MCF 10A (cell line): Measurements from ENCODE around the gene KRT71. TPM values are rescaled to one million over a fixed set of nuclear protein-coding genes. Genes with fewer than 3 reads are reported as not detected.

Source experiments
- BruUV-seq: library from RNA; stranded (reverse); fragments of 400-500 nt; replicated peaks from 2 replicates; lab custom pipeline; 2021; lab: Mats Ljungman, UMichigan
- CTCF ChIA-PET: fragments of 300-600 bp; sonication (Branson Sonifier 250); formaldehyde crosslinking; extraction: SDS; loops from one replicate; lab custom pipeline; 2021; ENCODE audit warnings: antibody characterized with exemption, inconsistent platforms; lab: Yijun Ruan, JAX
- POLR2A ChIA-PET: fragments of 300-600, 350-650 bp; sonication (Branson Sonifier 250); formaldehyde crosslinking; extraction: SDS; loops from one replicate; lab custom pipeline; 2020; ENCODE audit warnings: antibody characterized with exemption, inconsistent platforms; lab: Yijun Ruan, JAX
- DNase-seq: peaks from one replicate; pipeline ENCODE4 v3.0.0-alpha.2; 2018; ENCODE audit not compliant: unreplicated experiment
- H3K27ac Mint-ChIP-seq: one replicate; pipeline ENCODE4 v1.8.0; 2022; ENCODE audit warnings: mild to moderate bottlenecking, low read depth, mixed read lengths; ENCODE audit not compliant: unreplicated experiment
- H3K27me3 Mint-ChIP-seq: one replicate; pipeline ENCODE4 v1.8.0; 2022; ENCODE audit warnings: mixed read lengths; ENCODE audit not compliant: insufficient read depth, unreplicated experiment
- H3K36me3 Mint-ChIP-seq: one replicate; pipeline ENCODE4 v1.8.0; 2022; ENCODE audit warnings: mild to moderate bottlenecking, moderate library complexity, mixed read lengths; ENCODE audit not compliant: insufficient read depth, unreplicated experiment
- H3K4me1 Mint-ChIP-seq: one replicate; pipeline ENCODE4 v1.8.0; 2022; ENCODE audit warnings: mixed read lengths; ENCODE audit not compliant: insufficient read depth, unreplicated experiment
- H3K4me3 Mint-ChIP-seq: one replicate; pipeline ENCODE4 v1.8.0; 2022; ENCODE audit warnings: mild to moderate bottlenecking, moderate library complexity, mixed read lengths; ENCODE audit not compliant: unreplicated experiment
- H3K9me3 Mint-ChIP-seq: one replicate; pipeline ENCODE4 v1.8.0; 2022; ENCODE audit warnings: mixed read lengths; ENCODE audit not compliant: unreplicated experiment
- intact Hi-C: fragments of 100-400 bp; cut with micrococcal nuclease; formaldehyde crosslinking; loops from 2 replicates; pipeline ENCODE4 v1.14.1; 2022
- total RNA-seq: library from RNA; stranded (reverse); gene quantifications from 2 replicates; pipeline ENCODE4 v1.2.3, GENCODE V29; 2022
- TF ChIP-seq, protein P1 (sequence below): fragments of 200-600 bp; IDR thresholded peaks from one replicate; pipeline ENCODE4 v1.8.0; 2022; ENCODE audit warnings: antibody characterized with exemption, mild to moderate bottlenecking; ENCODE audit not compliant: unreplicated experiment

The KRT71 gene
- total RNA-seq, 1 experiment from 2014 or later = not detected

DNA sequence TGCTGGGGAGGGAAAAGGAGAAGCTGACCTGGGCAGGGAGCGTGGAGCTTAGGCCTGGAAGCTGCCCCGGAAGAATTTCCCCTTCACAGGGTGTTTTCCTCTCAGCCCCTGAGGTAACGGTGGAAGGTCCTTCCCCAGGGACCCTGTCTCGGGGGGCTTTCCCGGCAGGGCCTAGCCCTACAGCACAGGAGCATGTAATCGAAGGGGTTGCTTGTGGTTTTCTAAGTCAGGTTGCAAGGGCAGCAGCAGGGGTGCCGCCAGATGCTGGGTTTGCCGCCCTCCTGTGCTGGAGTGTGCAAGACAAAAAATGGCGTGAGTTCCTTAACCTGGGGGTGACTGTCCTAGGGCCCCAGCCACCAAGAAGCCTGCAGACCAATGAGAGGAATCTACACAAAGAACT lies 22.3 kb upstream of the KRT71 start:
- CTCF ChIA-PET = interaction anchor here (0.6 to 1.4 kb wide), 6 partner anchors 262 to 405 kb away, joined by 3 to 4 read pairs (median 3); no protein-coding TSS in a partner anchor

DNA sequence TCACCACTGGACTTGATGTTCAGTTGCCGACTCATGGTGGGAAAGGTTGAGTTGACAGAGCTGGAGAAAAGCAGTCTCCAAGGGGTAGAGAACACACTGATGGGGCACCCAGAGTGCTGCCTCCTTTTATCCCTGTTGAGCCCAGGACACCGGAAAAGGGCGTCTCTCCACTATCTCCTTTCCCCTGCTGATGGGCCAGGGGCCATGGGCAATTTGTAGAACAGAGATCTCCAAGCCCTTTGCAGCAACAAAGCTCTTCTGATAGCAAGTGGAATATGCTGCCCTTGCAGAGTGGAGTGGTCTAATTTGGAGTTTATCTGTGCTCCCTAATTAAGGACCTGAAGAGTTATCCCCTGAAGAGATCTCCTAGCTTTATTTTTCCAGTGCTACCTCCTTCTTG lies 20.8 kb upstream of the KRT71 start, which contains the start of gene KRT74:
Gene KRT74 (minus strand): TSS at position 101 of the 400 bp plus-strand sequence. CDS start 66 bp downstream, at position 35.
- H3K9me3 Mint-ChIP-seq = no peaks in the 10 kb centered on the region
- no peaks in the 10 kb centered on the region for H3K36me3 Mint-ChIP-seq
- ChIA-PET POLR2A (interaction anchor here (2.2 kb wide), 1 partner anchor 54 kb away, joined by 6 read pairs; the partner anchor contains the start of gene KRT5), CTCF (interaction anchor here (0.7 to 1.8 kb wide), 6 partner anchors 9 to 306 kb away, joined by 3 to 6 read pairs (median 3); no protein-coding TSS in a partner anchor)
- TF ChIP-seq, protein P1, sequence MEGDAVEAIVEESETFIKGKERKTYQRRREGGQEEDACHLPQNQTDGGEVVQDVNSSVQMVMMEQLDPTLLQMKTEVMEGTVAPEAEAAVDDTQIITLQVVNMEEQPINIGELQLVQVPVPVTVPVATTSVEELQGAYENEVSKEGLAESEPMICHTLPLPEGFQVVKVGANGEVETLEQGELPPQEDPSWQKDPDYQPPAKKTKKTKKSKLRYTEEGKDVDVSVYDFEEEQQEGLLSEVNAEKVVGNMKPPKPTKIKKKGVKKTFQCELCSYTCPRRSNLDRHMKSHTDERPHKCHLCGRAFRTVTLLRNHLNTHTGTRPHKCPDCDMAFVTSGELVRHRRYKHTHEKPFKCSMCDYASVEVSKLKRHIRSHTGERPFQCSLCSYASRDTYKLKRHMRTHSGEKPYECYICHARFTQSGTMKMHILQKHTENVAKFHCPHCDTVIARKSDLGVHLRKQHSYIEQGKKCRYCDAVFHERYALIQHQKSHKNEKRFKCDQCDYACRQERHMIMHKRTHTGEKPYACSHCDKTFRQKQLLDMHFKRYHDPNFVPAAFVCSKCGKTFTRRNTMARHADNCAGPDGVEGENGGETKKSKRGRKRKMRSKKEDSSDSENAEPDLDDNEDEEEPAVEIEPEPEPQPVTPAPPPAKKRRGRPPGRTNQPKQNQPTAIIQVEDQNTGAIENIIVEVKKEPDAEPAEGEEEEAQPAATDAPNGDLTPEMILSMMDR = no peak
- no peak for DNase-seq
- no peak within 1 kb of the TSS for H3K4me3 Mint-ChIP-seq
- BruUV-seq = no TSS peak
- H3K27ac Mint-ChIP-seq = no peak within 1 kb of the TSS
- intact Hi-C loops = no loop called here
- H3K4me1 Mint-ChIP-seq = no peaks in the 10 kb centered on the region
- H3K27me3 Mint-ChIP-seq = no peaks in the 10 kb centered on the region

More for the DNA sequence above, 22.3 kb upstream of the KRT71 start:
- H3K4me1 Mint-ChIP-seq = peaks cover 6% of the 10 kb centered on the region
- no peaks in the 10 kb centered on the region for H3K36me3 Mint-ChIP-seq
- H3K4me3 Mint-ChIP-seq = no peak overlapping the region
- TF ChIP-seq, protein P1 = no peak
- POLR2A ChIA-PET = interaction anchor here (1.1 to 2.2 kb wide), 2 partner anchors 51 to 55 kb away, joined by 4 to 6 read pairs; partner anchors contain the start of gene KRT5
- intact Hi-C loops = no loop called here
- DNase-seq = no peak
- no TSS peak for BruUV-seq
- no peaks in the 10 kb centered on the region for H3K9me3 Mint-ChIP-seq
- H3K27ac Mint-ChIP-seq = no peak overlapping the region
- H3K27me3 Mint-ChIP-seq = no peaks in the 10 kb centered on the region

DNA sequence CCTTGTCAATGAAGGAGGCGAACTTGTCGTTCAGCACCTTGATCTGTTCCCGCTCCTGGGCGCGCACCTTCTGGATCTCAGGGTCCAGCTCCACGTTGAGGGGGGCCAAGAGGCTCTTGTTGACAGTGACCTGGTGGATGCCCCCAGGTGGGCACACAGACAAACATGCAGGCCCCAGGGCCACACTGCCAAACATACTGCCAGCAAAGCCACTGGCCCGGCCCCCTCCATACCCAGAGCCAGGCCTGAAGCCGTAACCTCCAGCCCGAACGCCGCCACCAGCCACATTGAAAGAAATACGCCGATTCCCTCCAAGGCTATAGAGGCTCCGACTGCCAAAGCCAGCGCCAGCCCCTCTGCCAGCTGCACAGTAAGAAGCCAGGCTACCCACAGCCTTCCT lies 20.4 kb upstream of the KRT71 start:
- Mint-ChIP-seq H3K4me1 (no peaks in the 10 kb centered on the region), H3K27ac (no peak overlapping the region), H3K4me3 (no peak overlapping the region), H3K9me3 (no peaks in the 10 kb centered on the region), H3K36me3 (no peaks in the 10 kb centered on the region), H3K27me3 (no peaks in the 10 kb centered on the region)
- POLR2A ChIA-PET = interaction anchor here (2.2 kb wide), 1 partner anchor 53 kb away, joined by 6 read pairs; the partner anchor contains the start of gene KRT5
- CTCF ChIA-PET = interaction anchor here (1.8 kb wide), 1 partner anchor 9 kb away, joined by 6 read pairs; no protein-coding TSS in a partner anchor
- DNase-seq = no peak
- intact Hi-C loops = no loop called here
- no TSS peak for BruUV-seq
- TF ChIP-seq, protein P1 = no peak

DNA sequence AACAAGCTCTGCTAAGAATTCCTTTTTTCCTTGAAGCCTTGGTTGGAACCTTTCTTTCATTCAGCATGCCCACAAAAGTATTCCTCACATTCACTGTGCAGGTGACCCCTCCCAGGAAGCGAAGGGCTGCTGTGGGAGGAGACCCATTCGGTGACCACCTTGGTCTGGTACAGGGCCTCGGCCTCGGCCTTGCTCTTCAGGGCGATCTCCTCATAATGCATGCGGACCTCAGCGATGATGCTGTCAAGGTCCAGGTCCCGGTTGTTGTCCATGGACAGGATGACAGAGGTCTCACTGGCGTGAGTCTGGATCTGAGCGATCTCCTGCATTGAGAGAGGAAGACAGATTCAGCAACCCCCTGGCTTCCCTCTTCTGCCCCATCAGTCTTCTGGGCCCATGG lies 17.6 kb upstream of the KRT71 start:
- Mint-ChIP-seq H3K27ac (no peak overlapping the region), H3K27me3 (no peaks in the 10 kb centered on the region), H3K36me3 (no peaks in the 10 kb centered on the region), H3K4me3 (no peak overlapping the region), H3K4me1 (no peaks in the 10 kb centered on the region), H3K9me3 (no peaks in the 10 kb centered on the region)
- DNase-seq = no peak
- no TSS peak for BruUV-seq
- intact Hi-C loops = no loop called here
- TF ChIP-seq, protein P1 = no peak
- POLR2A ChIA-PET = no interaction called here
- CTCF ChIA-PET = interaction anchor here (0.7 kb wide), 1 partner anchor 309 kb away, joined by 3 read pairs; no protein-coding TSS in a partner anchor
